GM21447 (cell line): Measurements from ENCODE around the gene FSTL5.
A peak's percentile ranks its signal among the peaks of the same experiment; 100 is the strongest.
"Not testable (repeated sequence)": the region's sequence is repeated elsewhere in the genome, so short reads cannot be mapped to it uniquely, and the experiment has no call there.

Source experiments
- ATAC-seq: cut with Tn5 transposase; IDR thresholded peaks from one replicate; pipeline ENCODE4 v1.9.1; 2021; ENCODE audit not compliant: unreplicated experiment

Gene FSTL5

DNA sequence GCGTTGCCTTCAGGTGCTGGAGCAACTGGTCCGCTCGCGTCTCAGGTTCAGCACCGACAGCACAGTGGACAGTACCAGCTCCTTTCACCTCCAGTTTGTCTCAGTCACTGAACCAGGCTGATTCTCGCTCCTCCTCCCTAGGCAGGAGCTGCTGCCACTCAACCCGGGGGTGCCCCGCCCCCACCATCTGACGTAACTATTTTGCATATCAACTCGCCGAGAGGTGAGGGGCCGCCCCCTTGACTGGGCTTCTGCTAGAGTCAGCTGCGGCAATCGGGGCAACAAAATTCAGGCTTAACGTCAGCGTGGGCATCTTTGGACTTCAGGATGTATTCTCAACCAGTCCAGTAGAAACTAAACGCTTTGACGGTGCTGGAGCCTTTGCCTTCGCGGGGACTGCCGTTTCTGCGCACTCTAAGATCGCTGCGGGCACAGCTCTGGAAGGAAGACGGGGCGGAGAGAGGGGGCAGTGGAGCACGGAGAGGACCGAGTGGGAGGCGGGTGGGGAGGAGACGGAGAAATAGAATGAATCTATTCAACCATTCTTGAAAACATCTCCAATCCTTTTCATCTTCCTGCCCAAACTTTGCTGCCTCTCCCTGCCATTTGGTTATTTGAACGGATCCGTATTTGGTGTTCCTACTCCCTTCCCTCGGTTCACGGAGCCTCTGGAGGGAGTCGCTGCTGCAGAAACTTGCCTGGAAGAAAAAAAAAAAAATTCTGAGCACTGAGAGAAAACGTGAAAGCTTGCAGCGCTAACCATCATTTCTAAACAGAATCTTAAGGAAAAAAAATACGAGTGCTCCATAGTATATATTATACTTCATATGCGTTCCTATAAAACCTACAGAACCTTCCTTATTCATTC lies at the start of gene FSTL5:
Gene FSTL5 (minus strand): TSS at position 109 of the 868 bp plus-strand sequence. CDS start 52,604 bp downstream, outside the sequence.
- peak; percentile 90 for ATAC-seq

DNA sequence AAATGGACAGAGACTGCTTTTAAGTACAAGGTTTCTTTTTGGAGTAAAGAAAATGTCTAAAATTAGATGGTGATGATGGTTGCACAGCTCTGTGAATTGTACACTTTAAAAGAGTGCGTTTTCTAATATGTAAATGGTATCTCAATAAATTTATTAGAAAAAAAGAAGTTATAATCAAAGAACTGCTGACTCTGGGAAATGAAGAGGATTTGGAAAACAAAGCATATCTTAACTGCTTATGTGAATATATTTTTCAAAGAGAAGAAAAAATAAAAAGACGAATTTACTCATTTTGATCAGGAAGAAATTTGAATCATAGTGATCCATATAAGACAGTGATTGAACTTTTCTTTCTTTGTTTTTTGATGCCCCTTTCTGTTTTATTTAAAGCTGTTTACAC lies 45.9 kb upstream of the FSTL5 start:
- no peak for ATAC-seq

DNA sequence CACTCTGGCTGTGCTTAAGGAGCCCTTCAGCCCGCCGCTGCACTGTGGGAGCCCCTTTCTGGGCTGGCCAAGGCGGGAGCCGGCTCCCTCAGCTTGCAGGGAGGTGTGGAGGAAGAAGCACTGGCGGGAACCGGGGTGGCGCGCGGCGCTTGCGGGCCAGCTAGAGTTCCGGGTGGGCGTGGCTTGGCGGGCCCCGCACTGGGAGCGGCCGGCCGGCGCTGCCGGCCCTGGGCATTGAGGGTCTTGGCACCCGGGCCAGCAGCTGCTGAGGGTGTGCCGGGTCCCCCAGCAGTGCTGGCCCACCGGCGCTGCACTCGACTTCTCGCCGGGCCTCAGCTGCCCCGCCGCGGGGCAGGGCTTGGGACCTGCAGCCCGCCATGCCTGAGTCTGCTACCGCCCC lies 39.7 kb upstream of the FSTL5 start:
- not testable (repeated sequence) for ATAC-seq

DNA sequence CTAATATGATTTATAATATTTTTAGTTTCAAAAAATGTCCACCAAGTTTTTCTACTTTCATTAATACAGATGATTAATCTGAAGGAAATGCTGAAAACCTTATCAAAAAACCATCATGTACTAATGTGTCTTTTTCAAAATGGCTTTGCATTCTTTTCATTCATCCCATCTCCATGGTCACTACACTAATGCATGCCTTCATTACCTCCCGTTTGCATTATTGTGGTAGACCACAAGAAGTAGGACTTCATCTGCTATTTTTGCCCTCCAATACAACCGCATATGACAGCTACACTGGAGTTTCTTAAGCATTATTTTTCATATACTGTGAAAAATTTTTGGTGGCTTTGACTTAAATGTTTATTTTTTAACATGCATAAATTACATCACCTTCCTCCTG lies 37.9 kb upstream of the FSTL5 start:
- no peak for ATAC-seq

DNA sequence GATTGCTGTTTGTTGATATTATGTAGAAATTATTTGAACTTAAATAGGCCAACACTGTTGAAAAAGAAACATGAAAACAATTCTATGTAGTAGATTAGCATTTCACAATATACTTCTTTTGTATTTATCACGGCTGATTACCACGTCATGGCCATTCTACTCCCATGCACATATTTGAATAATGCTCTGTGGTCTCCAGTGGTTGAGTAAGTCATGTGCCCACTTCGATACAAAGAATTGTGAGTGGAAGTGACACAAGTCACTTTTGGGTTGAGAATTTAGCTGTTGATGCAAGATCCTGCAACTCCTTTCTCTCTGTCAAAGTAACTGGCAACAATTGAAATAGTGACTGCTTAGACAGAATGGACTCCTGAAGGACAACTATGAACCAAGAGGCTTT lies 6.7 kb upstream of the FSTL5 start:
- no peak for ATAC-seq

DNA sequence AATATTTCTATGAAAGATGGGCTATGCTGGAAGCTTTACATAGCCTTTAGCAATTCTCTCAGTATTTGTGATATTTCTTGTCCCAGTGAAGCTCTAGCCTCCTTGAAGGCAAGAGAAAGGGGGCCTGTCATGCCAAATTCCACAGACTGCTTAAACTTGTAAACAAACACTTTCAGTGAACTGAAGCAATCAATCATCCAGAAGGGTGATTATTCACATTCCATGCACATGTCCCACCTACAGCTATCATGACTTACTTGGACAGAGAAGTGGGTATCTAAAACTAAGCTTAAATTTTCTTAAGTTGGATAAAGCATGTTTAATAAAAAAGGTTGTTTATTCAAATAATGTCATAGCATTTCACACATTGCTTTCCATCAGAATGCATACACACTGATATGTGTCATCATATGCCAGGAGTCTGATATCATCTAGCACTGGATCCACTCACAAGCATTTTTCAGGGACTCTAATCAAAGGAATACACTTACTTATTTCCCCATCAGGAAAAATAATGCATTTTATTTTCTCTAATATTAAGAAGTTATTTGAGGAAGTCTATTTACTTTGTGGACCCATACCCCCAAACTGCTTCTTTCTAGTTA lies 1.2 kb upstream of the FSTL5 start:
- no peak for ATAC-seq

DNA sequence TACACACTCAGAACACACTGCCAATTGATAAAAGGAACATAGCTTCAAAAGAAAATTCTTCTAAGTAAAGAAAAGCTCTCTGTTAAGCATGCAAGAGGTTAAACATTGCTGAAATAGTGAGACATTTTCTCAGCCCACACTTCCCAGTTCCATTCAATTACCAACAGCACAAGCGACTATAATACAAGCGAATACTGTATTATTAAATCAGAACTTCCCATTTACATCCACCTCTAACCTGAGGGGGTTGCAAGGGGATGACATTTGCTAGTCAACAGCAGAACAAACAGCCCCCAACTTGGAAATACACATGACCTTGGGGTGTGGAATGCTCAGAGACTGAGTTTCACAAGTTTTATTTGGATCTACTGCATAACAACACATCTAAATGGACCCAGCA lies 1.1 kb downstream of the FSTL5 start:
- ATAC-seq = no peak

DNA sequence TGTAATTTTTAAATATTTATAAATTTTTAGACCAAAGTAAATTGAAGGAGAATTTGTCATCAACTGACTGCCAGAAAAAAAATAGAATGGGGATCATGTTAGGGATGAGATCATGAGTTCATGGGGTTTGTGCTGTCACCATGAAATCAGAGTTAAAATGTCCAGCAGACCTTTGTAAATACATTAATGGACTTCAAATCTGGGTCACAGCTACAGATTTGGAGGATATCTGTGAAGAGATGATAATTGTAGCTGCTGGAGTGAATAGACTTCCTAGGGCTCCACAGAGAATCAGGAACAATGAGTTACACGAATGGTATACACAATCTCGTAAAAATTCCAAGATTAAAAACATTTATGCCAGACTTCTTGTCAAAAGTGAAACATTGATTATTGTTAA lies 6.6 kb downstream of the FSTL5 start:
- ATAC-seq = no peak

DNA sequence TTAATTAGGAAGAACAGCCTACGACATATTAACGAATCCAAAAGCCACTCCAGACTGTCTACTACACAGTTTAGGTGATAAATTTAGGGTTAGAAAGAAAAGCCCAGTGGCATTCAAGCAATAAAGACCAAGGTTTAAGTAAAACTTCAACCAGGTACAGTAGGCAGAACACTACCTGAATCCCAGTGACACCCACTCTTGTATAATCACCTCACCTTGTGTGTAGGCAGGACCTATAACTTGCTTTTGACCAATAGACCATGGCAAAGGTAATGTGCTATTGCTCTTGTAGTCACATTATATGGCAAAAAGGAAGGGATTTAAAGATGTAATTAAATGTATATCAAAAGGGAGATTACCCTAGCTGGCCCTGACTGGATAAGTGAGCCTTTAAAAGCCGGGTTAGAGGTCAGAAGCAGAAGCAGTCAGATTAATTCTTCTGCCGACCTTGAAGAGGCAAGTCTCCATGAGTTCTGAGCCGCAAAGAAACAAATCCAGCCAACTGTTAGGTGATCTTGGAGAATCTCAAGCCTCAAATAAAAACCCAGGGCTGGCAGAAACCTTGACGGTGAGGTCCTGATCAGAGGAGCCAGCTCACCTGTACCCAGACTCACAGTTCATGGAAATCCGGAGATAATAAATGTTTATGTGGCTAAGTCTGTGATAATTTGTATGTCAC lies 8.8 kb downstream of the FSTL5 start:
- no peak for ATAC-seq

DNA sequence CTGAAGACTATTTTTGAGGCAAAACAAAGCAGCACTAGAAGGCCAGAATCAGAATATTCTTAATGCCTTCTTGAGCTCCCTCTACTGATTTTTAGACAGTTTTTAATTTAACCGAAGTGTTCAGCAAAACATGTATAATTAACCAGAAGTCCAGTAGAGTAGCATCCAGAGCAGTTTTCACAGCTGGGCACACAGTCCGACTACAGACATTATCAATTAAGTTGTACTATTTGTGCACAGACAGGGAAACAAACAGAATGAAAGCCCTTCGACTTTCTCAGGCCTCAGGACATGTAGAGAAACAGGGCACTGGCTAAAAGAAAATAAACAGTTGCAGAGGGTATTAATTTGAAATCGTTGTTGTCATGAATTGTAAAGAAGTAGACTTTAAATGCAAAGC lies 11.9 kb downstream of the FSTL5 start:
- no peak for ATAC-seq

DNA sequence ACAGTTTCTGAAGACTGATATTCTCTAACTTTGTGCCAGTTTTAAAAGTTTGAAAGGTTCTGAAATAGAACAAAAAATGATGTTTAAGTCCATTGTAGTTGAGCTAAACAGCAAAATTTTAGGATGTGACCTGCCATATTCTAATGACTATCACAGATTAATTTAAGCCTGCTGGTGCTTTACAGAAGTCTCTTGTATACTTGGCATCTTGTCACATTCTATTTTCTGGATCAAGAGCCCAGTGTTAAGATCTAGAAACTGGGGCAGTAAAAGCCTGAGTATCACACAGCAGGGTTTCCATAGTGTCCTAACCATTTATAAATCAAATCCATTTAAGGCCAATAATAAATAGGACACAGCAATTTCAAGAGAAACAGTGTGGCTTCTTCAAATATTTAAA lies 12.4 kb downstream of the FSTL5 start:
- ATAC-seq = no peak

DNA sequence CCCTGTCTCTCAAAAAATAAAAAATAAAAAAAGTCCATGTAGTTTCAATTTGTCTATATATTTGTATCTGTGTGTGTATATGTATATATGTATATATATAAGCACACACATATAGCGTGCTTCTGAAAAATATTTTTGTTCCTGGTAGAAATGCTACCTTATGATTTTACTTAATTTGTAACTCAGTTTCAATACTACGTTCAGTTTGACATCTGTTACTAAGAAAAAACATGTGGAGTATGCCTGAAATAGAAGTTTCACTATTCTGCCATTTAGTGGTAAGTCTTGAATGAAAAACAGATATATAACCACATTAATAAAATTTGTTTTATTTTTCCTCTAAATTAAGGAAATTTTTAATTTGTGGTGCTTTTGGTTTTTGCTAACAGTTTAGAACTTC lies 14.2 kb downstream of the FSTL5 start:
- no peak for ATAC-seq

DNA sequence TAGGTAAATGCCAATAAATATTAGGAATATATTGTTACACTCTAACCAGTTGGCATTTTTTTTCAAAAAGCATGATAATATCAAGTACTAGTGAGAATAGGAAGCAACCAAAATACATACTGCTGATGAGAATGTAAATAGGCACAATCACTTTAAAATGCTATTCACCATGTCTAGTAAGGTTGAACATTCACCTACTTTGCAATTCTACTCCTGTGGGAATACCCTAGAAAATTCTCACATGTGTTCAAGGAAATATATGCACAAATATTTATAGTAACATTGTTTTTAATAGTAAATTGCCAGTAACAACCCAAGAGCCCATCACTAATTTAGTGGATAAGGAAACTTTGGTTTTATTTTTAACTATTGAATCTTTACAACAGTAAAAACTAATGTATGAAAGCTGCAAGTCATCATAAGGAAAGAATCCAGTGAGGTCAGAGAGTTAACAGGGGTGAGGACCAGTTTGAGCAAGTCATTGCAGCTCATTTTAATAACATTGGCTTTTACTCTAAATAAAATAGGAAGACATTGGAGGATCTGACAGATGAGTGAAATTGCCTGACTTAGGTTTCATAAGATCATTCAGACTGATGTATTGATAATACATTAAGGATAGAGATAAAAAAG lies 23.6 kb downstream of the FSTL5 start:
- no peak for ATAC-seq

DNA sequence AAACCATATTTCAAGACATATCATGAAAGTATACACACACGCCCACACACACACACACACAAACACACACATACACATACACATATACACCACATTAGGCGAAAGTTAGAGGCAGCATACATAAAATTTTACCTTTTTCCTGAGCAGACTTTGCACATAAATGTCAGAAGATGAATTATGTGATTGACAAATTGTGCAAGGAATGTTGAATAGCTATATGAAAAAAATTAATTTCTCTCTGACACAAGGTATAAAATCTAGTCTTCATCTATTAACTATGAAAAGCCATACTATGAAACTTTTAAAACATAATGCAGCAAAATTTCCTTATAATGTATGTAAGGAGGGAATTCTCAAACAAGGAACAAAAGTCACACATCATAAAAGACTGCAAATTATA lies 24.4 kb downstream of the FSTL5 start:
- ATAC-seq = no peak

DNA sequence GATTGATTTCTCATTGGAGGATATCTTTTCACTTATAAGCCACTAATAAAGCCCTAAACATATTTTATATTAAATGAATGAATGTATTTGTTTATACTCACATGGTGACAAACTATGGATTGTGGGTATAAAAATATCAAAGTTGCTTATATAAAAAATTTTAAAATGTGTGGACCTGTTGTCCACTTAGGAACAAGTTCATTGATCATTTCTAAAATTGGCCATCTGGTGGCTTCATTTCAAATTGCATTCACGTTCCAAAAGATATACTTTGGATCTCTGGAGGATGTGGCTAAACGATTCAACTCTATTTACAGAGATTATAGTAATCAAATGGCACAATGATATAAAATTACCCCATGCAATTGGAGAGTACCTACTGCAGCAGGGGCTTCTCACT lies 32.5 kb downstream of the FSTL5 start:
- no peak for ATAC-seq

DNA sequence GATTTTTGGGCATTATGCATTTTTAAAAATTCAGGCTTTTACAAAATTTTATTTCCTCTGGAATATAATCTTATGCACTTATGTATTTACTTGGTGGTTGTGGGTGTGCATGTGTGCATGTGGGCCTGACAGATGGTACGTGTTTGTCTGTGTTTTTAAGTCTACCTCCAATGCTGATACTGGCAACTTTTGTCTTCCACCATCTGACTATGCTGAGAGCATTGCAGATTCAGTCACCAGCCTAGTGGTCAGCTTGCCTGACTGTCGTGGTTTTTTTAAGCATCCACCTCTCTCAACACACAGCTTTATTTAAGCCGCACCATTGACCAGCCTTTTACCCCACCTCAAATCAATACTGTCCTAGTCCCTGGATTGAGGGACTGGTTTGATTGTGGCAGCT lies 37.1 kb downstream of the FSTL5 start:
- ATAC-seq = no peak

DNA sequence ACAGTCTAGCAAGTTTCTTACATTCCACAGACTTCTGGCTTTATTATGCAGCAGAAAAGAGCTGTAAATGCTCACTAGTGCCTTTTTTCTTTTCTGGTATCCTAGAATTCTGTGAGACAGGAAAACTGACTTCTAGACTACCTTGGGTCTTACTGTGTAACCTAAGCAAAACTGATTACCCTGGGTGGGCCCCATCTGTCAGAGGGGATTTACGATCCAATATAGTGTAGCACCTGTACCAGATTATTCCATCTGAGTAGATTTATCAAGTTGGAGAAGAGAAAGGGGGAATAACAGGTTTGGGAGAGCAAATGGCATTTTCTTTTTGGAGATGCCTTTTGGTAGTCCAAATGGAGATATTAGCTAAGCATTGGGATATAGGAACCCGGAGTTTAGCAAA lies 46.7 kb downstream of the FSTL5 start:
- ATAC-seq = no peak

DNA sequence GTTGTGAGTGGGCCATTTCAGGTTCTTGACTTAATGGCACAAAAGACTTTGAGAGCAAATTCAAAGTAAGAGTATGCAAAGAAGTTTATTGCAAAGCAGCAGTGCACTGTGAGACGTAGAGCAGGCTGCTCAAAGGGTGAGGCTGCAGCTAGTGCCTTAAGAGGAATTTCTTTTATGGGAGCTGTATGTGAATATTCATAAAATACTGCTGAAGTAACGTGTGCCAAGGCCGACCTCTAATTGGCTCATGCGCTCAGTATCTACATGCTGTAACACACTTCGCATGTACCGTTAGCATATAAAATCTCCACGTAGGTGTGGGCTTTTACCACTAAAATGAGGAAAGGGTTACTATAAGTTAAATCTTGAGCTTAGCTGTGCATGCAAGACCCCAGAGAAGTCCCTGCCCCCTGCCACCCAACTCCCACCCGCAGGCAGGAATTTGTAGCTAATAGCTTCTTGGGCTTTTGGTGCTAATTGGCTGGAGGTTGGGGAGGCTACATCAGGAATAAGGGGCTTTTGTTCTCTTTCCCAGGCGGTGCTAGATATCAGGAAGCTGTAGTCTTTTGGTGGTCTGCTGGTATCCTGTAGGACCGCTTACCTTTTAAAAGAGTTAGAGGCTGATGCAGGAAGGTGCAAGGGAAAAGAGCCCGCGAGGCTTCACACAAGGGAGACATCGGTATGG lies 47.6 kb downstream of the FSTL5 start:
- no peak for ATAC-seq

DNA sequence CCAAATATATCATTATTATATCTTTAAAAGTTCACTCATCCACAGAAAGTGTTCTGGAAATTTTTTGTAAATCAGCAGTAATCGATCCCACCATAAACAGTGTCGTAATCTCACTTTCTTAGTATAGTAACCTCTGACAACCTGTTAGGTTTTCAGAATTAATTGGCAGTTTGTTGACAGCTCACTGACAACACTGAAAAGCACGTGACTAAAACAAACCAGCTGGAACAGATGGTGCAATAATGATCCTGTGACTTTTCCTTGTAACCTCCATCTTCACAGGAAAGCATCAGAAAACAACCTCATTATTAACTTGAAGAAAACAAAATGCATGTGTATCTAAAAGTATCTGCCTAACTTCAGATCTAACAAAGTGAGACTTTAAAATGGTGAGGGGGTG lies 48.5 kb downstream of the FSTL5 start:
- ATAC-seq = no peak

DNA sequence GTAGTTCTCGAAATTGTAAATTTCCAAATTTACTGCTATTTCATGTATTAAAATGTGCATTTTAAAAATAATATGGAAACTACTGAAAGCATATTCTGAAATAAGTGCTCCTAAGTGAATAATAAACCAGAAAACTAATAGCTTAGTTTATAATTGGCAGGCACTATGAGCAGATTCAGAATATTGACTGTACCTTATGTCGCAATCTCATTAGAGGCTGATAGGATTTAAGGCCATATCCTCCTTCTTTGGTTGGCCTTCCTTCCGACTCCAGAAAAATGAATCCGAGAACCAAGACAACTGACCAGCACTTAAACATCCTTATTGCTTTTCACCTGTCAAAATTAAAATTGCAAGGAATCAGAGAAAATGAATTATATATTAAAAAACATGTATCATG lies 52.7 kb downstream of the FSTL5 start:
- no peak for ATAC-seq

DNA sequence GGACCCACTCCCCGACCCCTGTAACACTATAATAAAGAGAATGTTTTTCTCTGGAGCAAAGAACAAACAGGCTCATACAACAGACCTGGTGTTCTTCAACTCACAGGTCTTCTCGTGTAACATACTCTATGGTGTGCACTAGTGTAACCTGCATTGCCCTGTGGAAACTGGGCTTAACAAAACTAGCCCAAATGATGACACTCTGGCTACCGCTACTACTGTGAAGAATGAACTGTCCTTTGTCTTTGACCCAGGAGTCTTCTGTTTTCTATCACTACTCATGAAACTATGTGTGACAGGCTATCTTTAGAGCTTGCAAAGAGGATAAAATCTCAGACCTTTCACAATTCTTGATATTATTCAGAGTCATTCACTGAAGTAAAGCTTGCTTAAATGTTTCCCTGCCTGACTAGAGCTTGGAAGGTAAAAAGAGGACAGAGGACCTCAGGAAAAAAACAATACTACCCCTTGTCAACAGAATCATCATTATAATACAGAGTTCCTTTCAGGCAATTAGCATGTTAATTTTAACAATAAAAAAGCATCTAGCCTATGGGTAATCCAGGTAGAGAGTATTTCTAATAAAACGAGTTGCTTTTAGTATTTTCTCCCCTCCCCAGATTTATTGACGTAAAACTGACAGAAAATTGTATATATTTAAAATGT lies 59.2 kb downstream of the FSTL5 start:
- no peak for ATAC-seq
